Fibroblast of skin of left quadriceps (primary cell): ENCODE results near the gene TP73.

Source experiments
- DNase-seq, 2 experiments: peaks; one replicate each; pipeline ENCODE4 v3.0.0-alpha.2; 2013; ENCODE audit warnings: low read depth in 2 of 2

The TP73 gene

DNA sequence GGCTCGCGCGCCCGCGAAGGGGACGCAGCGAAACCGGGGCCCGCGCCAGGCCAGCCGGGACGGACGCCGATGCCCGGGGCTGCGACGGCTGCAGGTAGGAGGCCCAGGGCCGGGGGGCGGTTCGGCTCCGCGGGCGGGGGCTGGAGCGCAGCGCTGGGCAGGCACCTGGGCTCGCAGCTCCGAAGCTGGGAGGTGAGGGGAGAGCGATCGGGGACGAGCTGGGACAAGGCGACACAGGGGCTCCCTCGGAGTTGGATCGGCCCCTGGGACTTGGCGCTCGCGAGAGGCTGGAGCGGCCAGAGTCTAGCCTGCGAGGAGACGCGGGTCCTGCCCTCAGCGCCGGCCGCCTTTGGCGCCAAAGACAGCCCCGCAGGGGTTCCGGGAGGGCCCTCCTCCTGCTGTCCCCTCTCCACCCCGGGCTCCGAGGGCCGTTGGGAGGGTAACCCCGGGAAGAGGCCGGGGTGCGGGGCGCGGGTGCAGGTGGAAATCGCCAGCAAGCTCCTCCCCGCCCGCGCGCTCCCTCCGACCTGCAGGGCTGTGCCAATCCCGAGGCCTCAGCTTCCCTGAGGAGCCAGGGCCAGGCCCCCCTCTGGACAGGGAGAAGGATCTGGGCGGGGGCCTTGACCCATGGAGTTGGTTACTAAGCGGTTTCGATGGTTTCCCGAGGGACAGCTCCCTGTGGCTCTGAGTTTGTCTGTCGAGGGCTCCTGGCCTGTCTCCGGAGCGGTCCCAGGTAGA is 401 bp downstream of the TP73 start:
- no peak for DNase-seq

DNA sequence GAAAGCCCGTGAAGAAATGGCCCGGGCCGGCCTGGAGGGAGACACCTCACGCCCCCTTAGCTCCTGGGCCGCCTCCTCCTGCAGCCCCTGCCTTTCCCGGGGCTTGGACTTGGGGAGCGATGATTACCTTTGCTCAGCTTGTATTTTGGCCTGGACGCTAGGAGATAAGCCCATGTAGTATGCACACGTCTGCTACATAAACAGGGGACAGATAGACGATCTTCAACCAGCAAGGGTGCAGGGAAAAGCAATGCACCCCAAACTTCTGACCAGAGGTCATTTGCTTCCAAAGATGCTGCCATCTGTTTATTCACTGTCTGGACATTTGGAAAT is 936 bp downstream of the TP73 start:
- DNase-seq = no peak

DNA sequence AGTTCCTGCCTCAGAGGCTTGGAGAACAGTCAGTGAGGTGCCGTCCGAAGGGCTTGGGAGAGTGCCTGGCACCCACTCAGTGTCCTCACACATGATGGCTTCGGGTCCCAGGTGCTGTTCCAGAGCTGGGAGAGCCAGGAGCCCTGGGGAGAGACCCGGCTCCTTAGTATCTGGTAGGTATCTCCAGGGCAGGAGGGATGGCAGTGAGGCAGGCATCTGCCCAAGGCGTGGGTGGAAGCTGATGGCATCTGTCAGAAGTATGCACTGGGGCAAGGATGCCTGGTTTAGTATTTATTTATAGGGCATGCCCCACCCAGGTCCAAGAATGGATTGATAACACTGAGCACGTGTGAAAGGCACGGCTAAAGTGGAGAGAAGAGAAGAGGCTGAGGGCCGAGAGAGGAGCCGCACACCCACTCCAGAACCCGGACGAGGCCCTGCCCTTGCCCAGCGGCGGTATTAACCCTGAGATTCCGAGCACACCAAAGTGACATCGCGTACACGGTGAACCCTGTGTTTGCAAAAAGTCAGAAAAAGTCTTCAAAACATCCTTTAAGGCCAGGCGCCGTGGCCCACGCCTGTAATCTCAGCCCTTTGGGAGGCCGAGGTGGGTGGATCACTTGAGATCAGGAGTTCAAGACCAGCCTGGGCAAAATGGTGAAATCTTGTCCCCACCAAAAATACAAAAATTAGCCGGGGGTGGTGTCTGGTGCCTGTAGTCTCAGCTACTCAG is 2.4 kb downstream of the TP73 start:
- DNase-seq = no peak

DNA sequence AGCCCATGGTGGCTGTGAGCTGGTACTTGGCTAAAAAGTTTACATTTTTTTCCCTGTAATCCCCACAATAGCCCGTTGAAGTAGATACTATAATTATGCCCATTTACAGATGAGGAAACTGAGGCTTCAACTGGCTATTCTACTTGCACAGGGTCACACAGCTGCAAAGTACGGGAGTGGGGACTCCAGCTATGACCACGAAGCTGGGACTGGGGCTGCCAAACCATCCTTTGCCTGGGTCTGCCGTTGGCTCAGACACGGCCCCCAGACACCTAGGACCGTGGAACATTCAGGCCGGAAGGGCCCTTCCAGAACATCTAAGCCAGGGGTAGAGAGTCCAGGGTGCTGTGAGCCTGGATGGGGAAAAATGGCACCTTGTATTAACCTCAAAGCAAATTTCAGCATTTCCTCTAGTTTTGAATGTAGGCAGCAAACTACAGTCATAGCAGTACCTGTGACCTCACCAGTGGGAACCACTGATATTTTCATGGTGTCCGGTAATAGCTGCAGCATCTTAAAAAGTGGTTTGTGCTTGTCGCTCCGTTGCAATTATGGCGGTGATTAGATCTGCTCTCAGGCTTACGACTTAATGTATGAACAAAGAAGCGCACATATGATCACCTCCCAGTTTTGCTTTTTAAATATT is 4.3 kb downstream of the TP73 start:
- DNase-seq = no peak

DNA sequence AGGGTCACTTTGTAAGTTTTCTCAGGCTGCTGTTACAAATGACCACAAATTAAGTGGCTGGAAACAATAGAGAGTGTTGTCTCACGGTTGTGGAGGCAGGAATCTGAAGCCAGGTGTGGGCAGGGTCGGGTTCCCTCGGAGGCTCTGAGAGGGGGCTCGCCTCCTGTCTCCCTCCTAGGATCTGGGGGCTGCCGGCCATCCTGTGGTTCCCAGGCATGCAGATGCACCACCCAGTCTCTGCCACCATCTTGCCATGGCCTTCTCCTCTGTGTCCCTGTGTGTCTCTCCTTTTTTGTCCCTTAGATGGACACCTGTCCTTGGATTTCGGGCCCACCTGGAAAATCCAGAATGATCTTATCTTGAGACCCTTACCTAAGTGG is 4.8 kb downstream of the TP73 start:
- DNase-seq = no peak

DNA sequence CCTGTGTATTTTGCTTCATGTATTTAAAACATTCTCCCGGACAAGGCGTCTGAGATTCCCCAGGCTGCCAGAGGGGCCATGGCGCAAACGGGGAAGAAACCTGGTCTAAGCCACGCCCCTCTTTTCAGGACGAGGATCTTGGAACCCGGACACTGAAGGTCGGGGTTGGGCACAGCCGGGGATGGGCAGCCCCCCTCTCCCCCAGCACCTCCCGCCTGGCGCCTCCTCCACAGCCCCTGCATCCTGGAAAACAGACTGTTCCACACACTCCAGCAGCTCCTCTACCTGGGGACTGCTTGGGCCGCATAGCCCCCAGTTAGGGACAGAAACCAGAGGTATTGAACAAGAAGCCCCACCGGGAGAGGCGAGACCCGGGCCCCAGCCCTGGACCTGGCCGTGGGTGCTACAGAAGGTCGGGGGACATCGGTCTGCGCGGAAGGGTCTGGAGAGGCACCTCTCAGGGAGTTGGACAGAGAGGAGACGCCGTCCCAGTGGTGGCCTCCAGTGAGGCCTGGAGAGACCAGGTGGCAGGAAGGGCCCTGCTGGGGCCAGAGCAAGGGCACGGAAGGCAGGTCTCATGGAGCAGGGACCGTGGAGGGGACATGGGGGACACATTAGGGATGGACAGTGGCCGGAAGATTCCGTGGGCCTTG is 5.4 kb downstream of the TP73 start:
- no peak for DNase-seq

DNA sequence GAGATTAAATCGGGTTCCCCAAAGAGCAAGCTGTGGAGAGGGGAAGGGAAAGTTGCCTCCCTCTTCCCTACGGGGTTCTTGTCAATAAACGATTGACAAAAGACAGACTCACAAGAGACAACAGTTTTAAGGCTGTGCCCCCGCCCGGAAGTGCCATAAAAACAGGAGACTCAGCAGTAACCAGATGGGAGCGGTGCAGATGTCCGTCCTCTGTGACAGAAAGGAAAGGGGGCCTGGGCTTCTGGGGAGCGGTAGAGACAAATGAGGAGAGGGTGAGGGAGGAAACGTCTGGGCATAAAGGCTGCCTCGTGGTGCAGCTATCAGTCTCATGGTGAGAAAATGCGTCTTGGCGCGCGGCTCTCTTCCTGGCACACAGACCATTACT is 5.9 kb downstream of the TP73 start:
- DNase-seq = no peak

DNA sequence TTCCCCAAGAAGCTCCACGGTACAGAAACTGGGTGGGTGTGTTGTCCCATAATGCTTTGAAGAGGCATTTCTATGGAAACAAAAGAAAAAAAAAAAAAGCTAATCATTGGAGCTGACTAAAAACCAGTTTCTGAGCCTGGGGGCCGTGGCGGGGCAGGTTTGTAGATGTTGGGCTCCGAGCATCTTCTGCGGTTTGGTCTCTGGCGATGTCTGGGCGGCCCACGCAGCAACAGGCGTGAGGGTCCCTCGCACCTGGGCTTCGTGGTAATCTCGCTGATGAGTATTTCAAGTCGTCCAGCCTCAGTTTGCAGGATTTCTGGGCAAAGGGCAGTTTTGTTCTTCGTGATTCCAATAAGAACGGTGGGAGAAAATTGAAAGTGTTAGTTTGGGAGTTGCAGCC is 6.8 kb downstream of the TP73 start:
- DNase-seq = no peak

DNA sequence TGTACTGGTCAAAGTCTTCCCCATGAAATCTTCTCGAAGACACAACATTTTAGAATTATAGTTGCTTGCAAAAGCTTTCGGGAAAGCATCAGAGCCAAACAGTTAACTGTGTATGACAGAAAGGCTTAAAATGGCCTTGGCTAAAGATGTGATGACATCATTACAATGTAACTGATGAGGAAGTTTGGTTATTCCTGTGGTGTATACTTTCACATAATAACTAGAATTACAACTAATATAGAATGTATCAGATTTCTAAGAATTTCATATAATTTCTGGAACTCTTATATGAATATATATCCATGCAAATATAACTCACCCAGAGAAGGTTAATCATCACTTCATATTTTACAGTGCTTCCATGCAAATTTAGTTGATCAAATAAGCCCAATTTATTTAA is 8.4 kb downstream of the TP73 start:
- no peak for DNase-seq

DNA sequence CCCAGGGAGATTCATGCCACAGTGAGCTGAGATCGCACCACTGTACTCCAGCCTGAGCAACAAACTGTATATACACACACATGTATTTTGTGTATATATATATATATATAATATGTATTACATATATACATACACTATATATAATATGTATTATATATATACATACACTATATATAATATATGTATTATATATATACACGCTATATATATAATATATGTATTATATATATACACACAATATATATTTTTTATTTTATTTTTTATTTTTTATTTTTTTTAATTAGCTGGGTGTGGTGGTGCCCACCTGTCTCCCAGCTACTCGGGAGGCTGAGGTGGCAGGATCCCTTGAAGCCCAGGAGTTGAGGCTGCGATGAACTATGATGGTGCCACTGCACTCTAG is 9.3 kb downstream of the TP73 start:
- DNase-seq = no peak

DNA sequence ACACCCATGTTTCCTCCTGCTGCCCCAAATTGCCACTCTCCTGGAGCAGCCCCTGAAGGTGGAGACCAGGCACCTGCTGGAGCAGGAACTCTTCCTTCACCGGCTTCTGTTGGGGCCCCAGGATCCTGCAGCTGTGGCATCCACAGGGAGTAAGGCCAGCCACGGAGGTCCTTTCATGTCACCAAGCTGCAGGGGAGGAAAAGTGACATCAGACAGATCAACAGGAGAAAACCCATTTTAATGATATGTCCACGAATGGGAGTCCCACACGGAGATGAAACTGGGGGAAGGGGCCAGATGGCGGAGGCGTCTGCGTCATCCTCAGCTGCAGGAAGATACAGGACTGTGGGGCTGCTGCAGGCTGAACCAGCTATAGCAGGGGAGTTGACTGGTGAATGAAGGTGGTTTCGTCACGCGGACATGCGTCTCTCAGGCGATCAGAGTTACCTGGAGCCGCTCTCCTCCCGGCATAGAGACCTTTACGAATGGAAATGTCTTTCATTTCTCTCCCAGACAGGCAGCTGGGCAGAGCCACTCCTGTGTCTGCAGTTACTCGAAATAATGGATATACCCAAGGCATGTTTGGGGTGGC is 9.9 kb downstream of the TP73 start:
- no peak for DNase-seq

DNA sequence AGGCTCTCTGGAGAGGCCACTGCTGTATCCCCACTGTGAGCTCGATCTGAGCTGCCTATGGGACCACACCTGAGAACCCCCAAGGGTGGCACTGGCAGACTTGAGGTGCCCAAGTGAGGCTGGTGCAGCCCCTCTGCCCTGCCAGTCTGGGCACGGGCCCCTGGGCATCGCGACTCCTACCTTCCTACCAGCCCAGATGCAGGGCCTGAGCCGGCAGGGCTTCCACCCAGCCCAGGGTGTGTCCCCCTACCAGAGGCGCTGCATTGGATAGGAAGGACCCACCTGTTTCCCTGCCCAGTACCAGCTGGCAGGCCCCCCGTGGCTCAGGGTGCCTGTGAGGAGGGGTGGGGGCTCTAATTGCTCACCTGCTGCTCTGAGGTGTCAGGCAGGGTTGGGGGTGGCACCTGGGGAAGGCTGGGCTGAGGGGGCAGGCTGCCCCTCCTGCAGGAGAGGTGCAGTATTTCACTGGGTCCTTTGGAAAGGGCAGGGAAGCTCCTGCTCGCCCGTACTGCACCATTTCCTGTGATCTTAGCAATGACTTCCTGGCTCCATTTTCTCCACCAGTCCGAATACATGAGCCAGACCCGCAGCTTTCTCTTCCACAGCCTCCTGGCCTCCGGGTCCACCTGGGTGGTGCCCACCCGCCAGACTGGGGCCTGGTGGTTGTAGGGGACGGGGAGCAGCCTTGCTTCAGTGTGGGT is 11.8 kb downstream of the TP73 start:
- no peak for DNase-seq

DNA sequence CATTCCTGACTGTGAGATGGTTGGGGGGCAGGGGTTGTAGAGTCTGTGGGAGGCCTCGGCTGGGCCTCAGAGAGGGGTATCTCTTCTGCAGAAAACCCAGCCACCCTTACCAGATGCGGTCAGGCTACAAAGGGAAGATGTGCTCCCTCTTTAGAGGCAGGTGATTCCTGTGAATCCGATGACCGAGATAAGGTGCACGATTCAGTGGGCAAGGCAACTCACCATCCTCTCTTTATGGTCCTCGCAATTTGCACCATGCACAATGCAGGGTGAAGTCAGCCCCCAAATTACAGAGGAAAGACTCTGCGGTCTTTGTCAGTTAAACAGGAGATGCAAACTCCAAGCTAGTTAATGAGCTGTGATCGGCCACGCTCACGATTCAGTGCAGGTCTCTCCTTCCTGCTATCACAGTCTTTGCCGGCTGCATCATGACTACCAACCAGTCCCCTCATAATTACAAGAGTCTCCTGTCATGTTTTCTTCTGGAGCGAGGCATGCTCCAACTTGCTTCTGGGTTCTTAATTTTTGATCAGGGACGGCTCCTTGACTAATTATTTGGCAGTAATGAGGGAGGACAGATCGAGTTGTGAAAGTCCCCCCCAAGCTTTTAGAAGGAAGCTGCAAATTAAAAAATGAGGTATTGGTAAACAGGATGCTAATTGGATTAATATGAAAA is 12.5 kb downstream of the TP73 start:
- DNase-seq = no peak

DNA sequence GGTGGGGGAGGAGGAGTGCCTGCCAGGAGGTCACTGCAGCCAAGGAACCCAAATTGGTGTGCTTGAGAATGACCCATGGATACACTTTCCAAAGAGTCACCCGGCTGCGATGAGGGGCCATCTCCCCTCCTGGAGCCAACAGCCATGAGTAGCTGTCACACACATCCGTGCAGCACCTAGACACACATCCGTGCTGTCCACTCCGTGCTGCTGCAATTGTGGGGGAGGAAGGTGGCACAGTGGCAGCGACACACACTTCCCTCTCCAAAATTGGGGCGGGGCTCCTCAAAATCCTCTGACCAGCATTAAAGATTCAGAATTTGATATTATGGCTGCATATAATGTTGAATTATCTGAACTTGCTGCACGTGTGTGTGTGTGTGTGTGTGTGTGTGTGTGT is 15.8 kb downstream of the TP73 start:
- no peak for DNase-seq

DNA sequence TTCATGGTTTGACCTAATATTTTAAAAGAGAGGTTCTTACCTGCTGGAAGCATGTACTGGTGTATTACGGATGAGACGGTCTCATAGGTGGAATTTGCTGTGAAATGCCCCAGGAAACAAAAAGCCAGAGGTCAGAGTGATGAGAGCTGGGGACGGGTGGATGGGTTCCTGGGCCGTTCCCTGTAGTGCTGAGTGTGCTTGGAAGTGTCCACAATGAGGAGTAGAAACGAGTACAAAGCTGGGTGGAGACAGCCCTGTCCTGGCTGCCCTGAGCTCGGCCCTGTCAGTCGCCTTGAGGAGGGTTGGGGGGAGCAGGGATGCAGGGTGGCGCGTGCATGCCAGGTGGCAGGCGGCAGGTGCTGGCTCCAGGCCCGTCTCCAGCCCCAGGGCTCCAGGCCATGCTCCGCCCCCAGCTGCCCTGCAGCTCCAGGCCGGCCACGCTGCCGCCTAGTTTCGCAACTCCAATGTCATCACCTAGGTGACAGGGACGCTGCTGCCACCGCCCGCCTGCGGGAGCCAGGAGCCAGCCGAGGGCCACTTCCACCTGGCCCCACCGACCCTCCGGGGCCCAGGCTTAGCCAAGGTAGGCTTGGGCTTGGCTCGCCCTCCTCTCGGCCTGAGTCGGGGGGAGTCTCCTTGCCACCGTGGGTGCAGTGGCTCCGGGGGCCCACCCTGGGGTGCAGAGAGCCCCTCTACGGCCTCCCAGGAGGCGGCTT is 16.4 kb downstream of the TP73 start:
- DNase-seq = no peak

DNA sequence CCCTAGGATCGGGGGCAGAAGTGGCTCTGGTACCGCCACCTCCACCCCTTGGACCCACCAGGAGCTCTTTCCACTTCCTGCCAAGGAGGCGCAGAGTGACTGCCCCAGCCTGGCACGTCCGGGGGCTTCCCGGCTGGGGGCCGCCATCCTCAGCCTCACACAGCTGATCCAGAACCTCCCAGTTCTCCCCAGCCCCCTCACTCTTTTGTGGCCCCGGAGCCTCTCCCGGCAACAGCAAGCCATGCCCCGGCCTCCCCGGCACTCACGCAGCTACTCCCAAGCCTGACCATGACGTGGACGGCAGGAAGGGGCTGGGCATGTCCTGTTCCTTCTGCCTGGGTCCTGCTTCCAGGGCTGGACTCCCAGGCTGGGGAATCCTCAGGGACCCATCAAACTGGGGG is 17.1 kb downstream of the TP73 start:
- no peak for DNase-seq

DNA sequence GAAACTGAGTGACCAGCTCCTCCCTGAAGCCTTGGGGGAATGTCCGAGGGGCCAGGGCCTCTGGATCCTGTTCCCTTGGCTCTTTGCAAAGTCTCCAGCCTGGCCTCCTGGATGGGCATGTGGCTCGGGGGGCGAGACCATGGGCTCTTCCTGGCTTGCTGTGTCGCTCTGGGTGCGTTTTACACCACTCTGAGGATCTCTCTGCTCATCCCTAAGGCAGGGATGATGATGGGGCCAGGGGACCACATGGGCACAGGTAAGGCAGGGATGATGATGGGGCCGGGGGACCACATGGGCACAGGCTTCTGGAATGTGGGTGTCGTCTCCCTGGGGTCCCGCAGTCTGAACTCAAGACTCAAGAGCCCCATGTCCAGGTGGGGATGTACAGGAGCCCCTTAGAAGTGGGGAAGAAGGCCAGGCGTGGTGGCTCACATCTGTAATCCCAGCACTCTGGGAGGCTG is 17.7 kb downstream of the TP73 start:
- DNase-seq = no peak

DNA sequence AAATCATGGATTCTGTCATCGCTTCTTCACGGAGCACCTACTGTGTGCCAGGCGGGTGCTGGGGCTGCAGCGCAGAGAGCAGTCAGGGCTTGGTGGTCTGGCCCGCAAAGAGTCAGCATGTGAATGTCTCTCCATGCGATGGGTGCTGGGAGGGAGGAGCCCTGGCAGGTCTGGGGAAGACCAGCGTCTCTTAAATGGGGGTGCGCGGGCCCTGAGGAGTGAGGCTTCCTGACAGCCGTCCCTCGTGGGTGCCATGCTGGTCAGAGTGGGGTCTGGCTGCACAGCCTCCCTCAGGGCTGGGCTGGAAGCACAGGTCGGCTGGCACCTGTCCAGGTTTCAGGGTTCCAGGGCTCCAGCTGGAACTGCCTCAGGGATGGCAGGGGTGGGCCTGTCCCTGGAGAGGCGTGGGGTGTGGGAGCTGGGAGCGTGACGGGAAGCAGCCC is 18.5 kb downstream of the TP73 start:
- DNase-seq = no peak

DNA sequence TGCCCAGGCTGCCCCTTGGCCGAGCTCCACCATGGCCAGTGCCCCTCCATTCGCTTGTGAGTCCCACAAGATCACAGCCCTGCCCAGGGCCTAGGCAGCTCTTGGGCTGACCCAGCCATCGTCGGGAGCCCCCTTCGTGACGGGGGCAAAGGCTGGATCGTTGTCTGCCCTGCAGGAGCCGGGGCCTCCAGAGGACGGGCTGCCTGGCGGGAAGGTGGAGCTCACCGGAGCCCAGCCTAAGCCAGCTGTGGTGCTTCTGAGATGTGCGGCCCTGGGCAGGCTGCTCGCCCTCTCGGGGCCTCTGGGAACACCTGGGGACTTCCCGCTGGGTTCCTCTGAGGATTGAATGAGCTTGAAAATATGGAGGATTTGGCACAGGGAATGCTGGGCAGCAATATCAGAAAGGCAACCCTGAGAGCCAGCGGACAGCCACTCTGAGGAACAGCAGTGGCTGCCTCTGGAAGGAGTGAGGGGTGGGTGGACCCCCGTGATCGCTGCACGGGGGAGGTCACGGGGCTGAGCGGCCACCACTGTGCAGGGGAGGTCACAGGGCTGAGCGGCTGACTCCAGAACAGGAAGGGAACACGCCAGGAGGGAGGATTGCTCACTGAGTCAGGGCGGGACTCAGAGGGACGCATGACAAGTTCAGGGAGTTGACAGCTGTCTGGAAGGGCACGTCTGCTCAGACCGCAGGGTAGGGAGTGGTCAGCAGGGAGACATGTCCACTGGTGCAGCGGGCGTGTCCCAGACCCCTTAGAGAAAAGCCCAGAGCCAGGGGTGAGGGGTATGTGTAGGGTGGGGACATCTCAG is 19.3 kb downstream of the TP73 start:
- DNase-seq = no peak
